Measurements from ENCODE around the gene SH3BP1.

Gene SH3BP1

GRCh38 chr22:37680191-37680851, 40.9 kb downstream of the SH3BP1 start:
- no peak for TF ChIP-seq CTCF (IDR thresholded peaks at IDR 0.05; ENCODE audit: control insufficient read depth, extremely low read depth, insufficient read depth)
- DNase-seq (ENCODE audit: low read depth), result no peak
- no peak overlapping the region for H3K4me3 ChIP-seq (ENCODE audit: low read depth, low read length)

GRCh38 chr22:37681001-37681424, 41.5 kb downstream of the SH3BP1 start:
- TF ChIP-seq CTCF (IDR thresholded peaks at IDR 0.05; ENCODE audit: control insufficient read depth, extremely low read depth, insufficient read depth), result no peak
- H3K4me3 ChIP-seq (ENCODE audit: low read depth, low read length), result no peak overlapping the region
- no peak for DNase-seq (ENCODE audit: low read depth)

- DNase-seq (ENCODE audit: low read depth), result no peak
- H3K4me3 ChIP-seq (ENCODE audit: low read depth, low read length), result no peak overlapping the region
- TF ChIP-seq CTCF (IDR thresholded peaks at IDR 0.05; ENCODE audit: control insufficient read depth, extremely low read depth, insufficient read depth), result peak; percentile 78
Measured at GRCh38 chr22:37681556-37682049, 42.1 kb downstream of the SH3BP1 start.

- no peak for DNase-seq (ENCODE audit: low read depth)
- H3K4me3 ChIP-seq (ENCODE audit: low read depth, low read length), result no peak overlapping the region
- TF ChIP-seq CTCF (IDR thresholded peaks at IDR 0.05; ENCODE audit: control insufficient read depth, extremely low read depth, insufficient read depth), result no peak
Measured at GRCh38 chr22:37684803-37685615, 45.5 kb downstream of the SH3BP1 start.

GRCh38 chr22:37686002-37686982, 46.8 kb downstream of the SH3BP1 start, which contains the start of gene NOL12:
TSS of gene NOL12 (plus strand) at chr22:37686343. CDS start at chr22:37686393, 50 bp downstream.
- peak; percentile 69 for DNase-seq (ENCODE audit: low read depth)
- 0 out of 2 replicates have a peak, but pooled peaks have one; percentile 1 for TF ChIP-seq CTCF (IDR thresholded peaks at IDR 0.05; ENCODE audit: control insufficient read depth, extremely low read depth, insufficient read depth)
- H3K4me3 ChIP-seq (ENCODE audit: low read depth, low read length), result peak within 1 kb of the TSS; percentile 93

- TF ChIP-seq CTCF (IDR thresholded peaks at IDR 0.05; ENCODE audit: control insufficient read depth, extremely low read depth, insufficient read depth), result no peak
- no peak for DNase-seq (ENCODE audit: low read depth)
- no peak overlapping the region for H3K4me3 ChIP-seq (ENCODE audit: low read depth, low read length)
Measured at GRCh38 chr22:37690407-37690806, 50.9 kb downstream of the SH3BP1 start.

All from LNCaP clone FGC (cell line).